ENCODE results near the gene SYDE1.

GRCh38 chr19:15159251-15159650 lies 52.0 kb downstream of the SYDE1 start:
- no peak for TF ChIP-seq POLR2A (IDR thresholded peaks at IDR 0.05; ENCODE audit: low read depth, low read length)
- TF ChIP-seq, protein P1, sequence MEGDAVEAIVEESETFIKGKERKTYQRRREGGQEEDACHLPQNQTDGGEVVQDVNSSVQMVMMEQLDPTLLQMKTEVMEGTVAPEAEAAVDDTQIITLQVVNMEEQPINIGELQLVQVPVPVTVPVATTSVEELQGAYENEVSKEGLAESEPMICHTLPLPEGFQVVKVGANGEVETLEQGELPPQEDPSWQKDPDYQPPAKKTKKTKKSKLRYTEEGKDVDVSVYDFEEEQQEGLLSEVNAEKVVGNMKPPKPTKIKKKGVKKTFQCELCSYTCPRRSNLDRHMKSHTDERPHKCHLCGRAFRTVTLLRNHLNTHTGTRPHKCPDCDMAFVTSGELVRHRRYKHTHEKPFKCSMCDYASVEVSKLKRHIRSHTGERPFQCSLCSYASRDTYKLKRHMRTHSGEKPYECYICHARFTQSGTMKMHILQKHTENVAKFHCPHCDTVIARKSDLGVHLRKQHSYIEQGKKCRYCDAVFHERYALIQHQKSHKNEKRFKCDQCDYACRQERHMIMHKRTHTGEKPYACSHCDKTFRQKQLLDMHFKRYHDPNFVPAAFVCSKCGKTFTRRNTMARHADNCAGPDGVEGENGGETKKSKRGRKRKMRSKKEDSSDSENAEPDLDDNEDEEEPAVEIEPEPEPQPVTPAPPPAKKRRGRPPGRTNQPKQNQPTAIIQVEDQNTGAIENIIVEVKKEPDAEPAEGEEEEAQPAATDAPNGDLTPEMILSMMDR (conservative IDR thresholded peaks at IDR 0.05; ENCODE audit: low read depth, low read length): no peak
- TF ChIP-seq MAZ (IDR thresholded peaks at IDR 0.05; ENCODE audit: borderline replicate concordance, low read depth, low read length): no peak
- TF ChIP-seq SMC3 (IDR thresholded peaks at IDR 0.05; ENCODE audit: low read depth, low read length): no peak
- TF ChIP-seq RAD21 (IDR thresholded peaks at IDR 0.05; ENCODE audit: low read length): no peak
- no peak for TF ChIP-seq MAFK (IDR thresholded peaks at IDR 0.05; ENCODE audit: low read depth, low read length)
- TF ChIP-seq RCOR1 (IDR thresholded peaks at IDR 0.05; ENCODE audit: insufficient replicate concordance, low read length): no peak
- TF ChIP-seq USF2 (IDR thresholded peaks at IDR 0.05; ENCODE audit: low read depth, low read length): no peak
- TF ChIP-seq ELK1 (IDR thresholded peaks at IDR 0.05; ENCODE audit: borderline replicate concordance, low read depth, low read length): no peak
- TF ChIP-seq RFX5 (IDR thresholded peaks at IDR 0.05; ENCODE audit: low read depth, low read length): no peak

Measured in IMR-90 (cell line).